Heart left ventricle (tissue), 13 donors: ENCODE data around the gene THOC6.

Experiments
- POLR2A ChIP-seq, 2 donors: fragments of 450-650 bp; IDR thresholded peaks; one replicate each; pipeline ENCODE4 v1.6.1; 2017; ENCODE audit warnings: antibody characterized with exemption in 2 of 2, mild to moderate bottlenecking in 2 of 2, moderate library complexity in 2 of 2
- TF ChIP-seq, protein P1 (sequence below), 12 donors: fragments of 200-600 bp; sonication (generic) in 4 of 12; IDR thresholded peaks; one replicate each; pipeline versions ENCODE4 v1.5.0 to v1.8.0; 2018 to 2022; ENCODE audit warnings: antibody characterized with exemption in 12 of 12, mild to moderate bottlenecking in 5 of 12
- donor health status: ischemic (EF 13 %, LVEDD 7.1; RV severe dilation, severe dysfunction).
- donor health status: DM: no; HTN: yes; CAD: no.
- donor health status: DM: no; HTN: no; CAD: no.
- donor health status: ischemic (EF 25% LVEDD 6.9; RV normal size, moderate dysfunction).
- donor health status: ischemic (EF 25% LVEDD 5.7; RV mildly dilated, moderate dysfunction).
- donor health status: ischemic (EF 35%, LVEDD 5.7; RV mildly dilated, moderate dysfunction).
- donor health status: nonischemic (EF 11% LVEDD 7.7; RV severe dilation, severe dysfunction).
- donor health status: DM: yes; HTN: yes; CAD: no.
- donor health status: PGD.
- donor health status: ischemic (EF 29% LVEDD 5.4; RV normal size, mild dysfunction).
- donor health status: nonischemic (EF 23%, LVEDD 6.1; RV moderate dilation, normal function).

DNA sequence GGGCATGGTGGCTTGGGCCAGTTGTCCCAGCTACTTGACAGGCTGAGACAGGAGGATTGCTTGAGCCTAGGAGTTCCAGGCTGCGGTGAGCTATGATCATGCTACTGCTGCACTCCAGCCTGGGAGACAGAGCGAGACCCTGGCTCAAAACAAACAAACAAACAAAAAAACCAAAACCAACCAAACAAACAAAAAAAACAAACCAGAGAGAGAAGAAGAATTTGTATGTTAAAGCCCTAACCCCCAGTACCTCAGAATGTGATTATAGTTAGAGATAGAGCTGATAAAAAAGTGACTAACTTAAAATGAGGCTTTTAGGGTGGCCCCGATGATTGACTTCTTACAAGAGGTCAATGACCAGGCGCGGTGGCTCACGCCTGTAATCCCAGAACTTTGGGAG lies 20.9 kb downstream of the THOC6 start:
- TF ChIP-seq, protein P1, sequence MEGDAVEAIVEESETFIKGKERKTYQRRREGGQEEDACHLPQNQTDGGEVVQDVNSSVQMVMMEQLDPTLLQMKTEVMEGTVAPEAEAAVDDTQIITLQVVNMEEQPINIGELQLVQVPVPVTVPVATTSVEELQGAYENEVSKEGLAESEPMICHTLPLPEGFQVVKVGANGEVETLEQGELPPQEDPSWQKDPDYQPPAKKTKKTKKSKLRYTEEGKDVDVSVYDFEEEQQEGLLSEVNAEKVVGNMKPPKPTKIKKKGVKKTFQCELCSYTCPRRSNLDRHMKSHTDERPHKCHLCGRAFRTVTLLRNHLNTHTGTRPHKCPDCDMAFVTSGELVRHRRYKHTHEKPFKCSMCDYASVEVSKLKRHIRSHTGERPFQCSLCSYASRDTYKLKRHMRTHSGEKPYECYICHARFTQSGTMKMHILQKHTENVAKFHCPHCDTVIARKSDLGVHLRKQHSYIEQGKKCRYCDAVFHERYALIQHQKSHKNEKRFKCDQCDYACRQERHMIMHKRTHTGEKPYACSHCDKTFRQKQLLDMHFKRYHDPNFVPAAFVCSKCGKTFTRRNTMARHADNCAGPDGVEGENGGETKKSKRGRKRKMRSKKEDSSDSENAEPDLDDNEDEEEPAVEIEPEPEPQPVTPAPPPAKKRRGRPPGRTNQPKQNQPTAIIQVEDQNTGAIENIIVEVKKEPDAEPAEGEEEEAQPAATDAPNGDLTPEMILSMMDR (IDR thresholded peaks at IDR 0.05) = no peak
- no peak for TF ChIP-seq POLR2A (IDR thresholded peaks at IDR 0.05)
